K562 (cell line): ENCODE measurements around the gene THSD8. TPM values are rescaled to one million over a fixed set of nuclear protein-coding genes. Genes with fewer than 3 reads are reported as not detected.
A peak's percentile ranks its signal among the peaks of the same experiment; 100 is the strongest.

ENCODE experiments used
- CC2D1A ChIP-seq: fragments of 450-650 bp; IDR thresholded peaks from 2 replicates; pipeline ENCODE4 v1.6.1; 2017; ENCODE audit warnings: mild to moderate bottlenecking
- CSDE1 ChIP-seq, 2 experiments: fragments of 450-650 bp; IDR thresholded peaks; 2 replicates each; pipeline ENCODE4 v1.6.1; 2016; ENCODE audit warnings: mild to moderate bottlenecking in 1 of 2
- ELF2 ChIP-seq: fragments of 250-450 bp; sonication (Bioruptor Pico); IDR thresholded peaks from 2 replicates; pipeline ENCODE4 v1.5.0; 2021; ENCODE audit warnings: mild to moderate bottlenecking
- EWSR1 ChIP-seq: fragments of 450-650 bp; IDR thresholded peaks from 2 replicates; pipeline ENCODE4 v1.6.1; 2018; ENCODE audit warnings: borderline replicate concordance, mild to moderate bottlenecking, low read depth, moderate library complexity; ENCODE audit not compliant: partially characterized antibody
- FOXA3 ChIP-seq, 2 experiments: fragments of 450-650 bp in 1 of 2; sonication (generic) in 1 of 2; formaldehyde crosslinking; IDR thresholded peaks in 1 of 2; conservative IDR thresholded peaks in 1 of 2; 2 replicates each; pipeline versions ENCODE4 v1.4.0 to v1.8.0; 2020 to 2022; ENCODE audit warnings: mild to moderate bottlenecking in 2 of 2, missing genetic modification reagents in 1 of 2
- FOXP1 ChIP-seq: sonication (generic); formaldehyde crosslinking; IDR thresholded peaks from 2 replicates; pipeline ENCODE4 v1.8.0; 2022; ENCODE audit warnings: mild to moderate bottlenecking, missing genetic modification reagents
- FOXP4 ChIP-seq: sonication (generic); formaldehyde crosslinking; IDR thresholded peaks from 2 replicates; pipeline ENCODE4 v1.8.0; 2022; ENCODE audit warnings: mild to moderate bottlenecking, missing genetic modification reagents, borderline replicate concordance
- FUS ChIP-seq: fragments of 200-400 bp; formaldehyde crosslinking; optimal IDR thresholded peaks from 2 replicates; pipeline ENCODE3; 2017; ENCODE audit warnings: low read depth, low read length
- HNRNPK ChIP-seq: fragments of 200-400 bp; formaldehyde crosslinking; IDR thresholded peaks from one replicate; pipeline ENCODE4 v1.6.1; 2018; ENCODE audit warnings: mild to moderate bottlenecking, low read depth, low read length; ENCODE audit not compliant: poor library complexity, severe bottlenecking
- MAFK ChIP-seq: IDR thresholded peaks from 2 replicates; pipeline ENCODE4 v1.6.1; 2011; ENCODE audit warnings: low read length, improper control_type of control experiment
- NFIC ChIP-seq: fragments of 450-650 bp; IDR thresholded peaks from 2 replicates; pipeline ENCODE4 v1.6.1; 2017; ENCODE audit warnings: mild to moderate bottlenecking, inconsistent platforms
- NONO ChIP-seq, 2 experiments: fragments of 200-400 bp in 1 of 2; fragments of 450-650 bp in 1 of 2; formaldehyde crosslinking in 1 of 2; IDR thresholded peaks; 2 replicates each; pipeline ENCODE4 v1.6.1; 2017; ENCODE audit warnings: low read depth in 2 of 2, mild to moderate bottlenecking in 2 of 2, moderate library complexity in 2 of 2, low read length in 1 of 2
- NR4A1 ChIP-seq, 2 experiments: fragments of 250-450 bp in 1 of 2; fragments of 450-650 bp in 1 of 2; sonication (Bioruptor Pico) in 1 of 2; IDR thresholded peaks; 2 replicates each; pipeline versions ENCODE4 v1.4.0 to v1.6.1; 2016 to 2020; ENCODE audit warnings: mild to moderate bottlenecking in 2 of 2, missing compliant biosample characterization in 1 of 2, missing genetic modification characterization in 1 of 2, moderate library complexity in 1 of 2
- SAFB ChIP-seq: fragments of 200-400 bp; formaldehyde crosslinking; IDR thresholded peaks from 2 replicates; pipeline ENCODE4 v1.6.1; 2017; ENCODE audit warnings: low read depth, low read length, borderline replicate concordance
- SLC30A9 ChIP-seq: fragments of 250-450 bp; sonication (Bioruptor Pico); IDR thresholded peaks from 2 replicates; pipeline ENCODE4 v1.8.0; 2022; ENCODE audit warnings: mild to moderate bottlenecking, moderate library complexity
- TAF7 ChIP-seq: fragments of 450-650 bp; IDR thresholded peaks from 2 replicates; pipeline ENCODE4 v1.6.1; 2016; ENCODE audit warnings: missing genetic modification characterization, missing compliant biosample characterization
- TARDBP ChIP-seq: fragments of 450-650 bp; IDR thresholded peaks from 2 replicates; pipeline ENCODE4 v1.6.1; 2016
- TFAM ChIP-seq: fragments of 250-450 bp; sonication (Bioruptor Pico); conservative IDR thresholded peaks from 2 replicates; pipeline ENCODE4 v1.5.0; 2021; ENCODE audit warnings: mild to moderate bottlenecking, moderate library complexity
- TFAP4 ChIP-seq: sonication (generic); formaldehyde crosslinking; IDR thresholded peaks from 2 replicates; pipeline ENCODE4 v1.8.0; 2022; ENCODE audit warnings: missing genetic modification reagents, mild to moderate bottlenecking, moderate library complexity, borderline replicate concordance
- TOE1 ChIP-seq, 2 experiments: fragments of 450-650 bp in 1 of 2; sonication (generic) in 1 of 2; formaldehyde crosslinking in 1 of 2; IDR thresholded peaks; 2 replicates each; pipeline versions ENCODE4 v1.7.1 to v1.8.0; 2016 to 2022; ENCODE audit warnings: borderline replicate concordance in 2 of 2, mild to moderate bottlenecking in 2 of 2, antibody characterized with exemption in 1 of 2, inconsistent platforms in 1 of 2, low read depth in 1 of 2, missing genetic modification reagents in 1 of 2, moderate library complexity in 1 of 2
- UBTF ChIP-seq, 2 experiments: IDR thresholded peaks; 2 replicates each; pipeline ENCODE4 v1.6.1; 2012; ENCODE audit warnings: improper control_type of control experiment in 2 of 2, low read depth in 2 of 2, low read length in 2 of 2, borderline replicate concordance in 1 of 2
- WHSC1 ChIP-seq: IDR thresholded peaks from one replicate; pipeline ENCODE4 v1.6.1; 2012; ENCODE audit warnings: low read length, control low read depth, inconsistent platforms
- ZNF140 ChIP-seq: fragments of 250-450 bp; sonication (Bioruptor Pico); IDR thresholded peaks from 2 replicates; pipeline ENCODE4 v1.8.0; 2021; ENCODE audit warnings: moderate library complexity, mild to moderate bottlenecking, inconsistent platforms
- ZNF583 ChIP-seq: fragments of 250-450 bp; sonication (Bioruptor Pico); IDR thresholded peaks from 2 replicates; pipeline ENCODE4 v1.4.0; 2020
- ZNF77 ChIP-seq: fragments of 250-450 bp; sonication (Bioruptor Pico); IDR thresholded peaks from 2 replicates; pipeline ENCODE4 v1.5.0; 2020
- polyA plus RNA-seq, 8 experiments: library from polyadenylated mRNA; depleted of rRNA in 4 of 8; stranded (reverse) in 5 of 8; unstranded in 3 of 8; fragments of >200 nt; fragmentation: Nextera tagmentation in 2 of 8; fragmentation: Illumina TruSeq in 1 of 8; extraction: Ambion mirVana in 2 of 8; extraction: Trizol in 1 of 8; gene quantifications; 2 replicates each; pipeline versions ENCODE4 v1.2.1 to v1.2.3, GENCODE V29; 2011 to 2014; ENCODE audit warnings: inconsistent platforms in 1 of 8, missing spikeins in 1 of 8
- total RNA-seq, 7 experiments: library from RNA; depleted of rRNA in 6 of 7; stranded (reverse); fragments of >200 nt in 6 of 7; fragmentation: Illumina TruSeq in 2 of 7; extraction: Trizol in 2 of 7; gene quantifications; 2 replicates each; pipeline versions ENCODE4 v1.2.1 to v1.2.3, GENCODE V29; 2011 to 2021; ENCODE audit warnings: low replicate concordance in 1 of 7

THSD8 gene
- total and polyA plus RNA-seq, 9 of the 15 experiments (the other 6 are each of a cell fraction or from before 2014, with no cell fraction given), result 8.4 to 42.4 (median 19.9) TPM; not detected in 2

GRCh38 chr19:12788682-12789097, 13.2 kb upstream of the THSD8 start (continued):
- TF ChIP-seq FOXP1 (CRISPR knock-in tag), result no peak
- no peak for TF ChIP-seq ZNF140 (CRISPR knock-in tag)
- no peak for TF ChIP-seq CC2D1A
- TF ChIP-seq TAF7, result 0 out of 2 replicates have a peak, but pooled peaks have one; percentile 11
- TF ChIP-seq ZNF77 (CRISPR knock-in tag), result no peak
- TF ChIP-seq FUS, result no peak
- TF ChIP-seq NFIC, result peak; percentile 89
- TF ChIP-seq TOE1 (IDR thresholded peaks at IDR 0.05; ENCODE audit: borderline replicate concordance), result no peak
- no peak for TF ChIP-seq TOE1 (CRISPR knock-in tag; IDR thresholded peaks at IDR 0.05; ENCODE audit: borderline replicate concordance, low read depth)
- no peak for TF ChIP-seq ELF2 (CRISPR knock-in tag)
- TF ChIP-seq SLC30A9 (CRISPR knock-in tag), result no peak
- TF ChIP-seq MAFK, result no peak
- TF ChIP-seq TARDBP, result no peak
- no peak for TF ChIP-seq FOXP4 (CRISPR knock-in tag)
- TF ChIP-seq ZNF583 (CRISPR knock-in tag), result no peak
- TF ChIP-seq WHSC1, result no peak
- no peak for TF ChIP-seq HNRNPK
- TF ChIP-seq TFAP4 (CRISPR knock-in tag), result peak; percentile 74; the same call in 1 of the 2 replicates
- TF ChIP-seq UBTF (IDR thresholded peaks at IDR 0.05; ENCODE audit: borderline replicate concordance in 1 of 2, low read depth in 2 of 2, low read length in 2 of 2), result no peak
- no peak for TF ChIP-seq NR4A1 (CRISPR knock-in tag; IDR thresholded peaks at IDR 0.05)
- no peak for TF ChIP-seq NR4A1 (tag; IDR thresholded peaks at IDR 0.05)
- no peak for TF ChIP-seq EWSR1
- TF ChIP-seq NONO (IDR thresholded peaks at IDR 0.05; ENCODE audit: low read depth in 2 of 2, low read length in 1 of 2), result no peak
- TF ChIP-seq CSDE1 (IDR thresholded peaks at IDR 0.05), result no peak
- no peak for TF ChIP-seq SAFB
- no peak for TF ChIP-seq TFAM (CRISPR knock-in tag)
- TF ChIP-seq FOXA3 (CRISPR knock-in tag; conservative IDR thresholded peaks at IDR 0.05 in 1 of 2, IDR thresholded peaks at IDR 0.05 in 1 of 2), result no peak
